Osteoblast (primary cell): ENCODE measurements around the gene KRT15. TPM values are rescaled to one million over a fixed set of nuclear protein-coding genes. Genes with fewer than 3 reads are reported as not detected.

ENCODE experiments used
- DNase-seq: peaks from one replicate; pipeline ENCODE4 v3.0.0; 2011; ENCODE audit warnings: low spot score, mixed read lengths; ENCODE audit not compliant: insufficient read length; ENCODE audit errors: missing footprints
- H2AFZ ChIP-seq: 2 replicates; pipeline ENCODE4 v1.6.0; 2011; ENCODE audit warnings: mild to moderate bottlenecking, low read length
- H3K27ac ChIP-seq: 2 replicates; pipeline ENCODE4 v1.5.1; 2011; ENCODE audit warnings: mild to moderate bottlenecking, low read depth, low read length, moderate library complexity
- H3K27me3 ChIP-seq: 2 replicates; pipeline ENCODE4 v1.6.0; 2012; ENCODE audit warnings: mild to moderate bottlenecking, control low read depth, inconsistent platforms, low read length, moderate library complexity; ENCODE audit not compliant: insufficient read depth
- H3K36me3 ChIP-seq: 2 replicates; pipeline ENCODE4 v1.5.1; 2011; ENCODE audit warnings: mild to moderate bottlenecking, low read length, control low read depth, moderate library complexity; ENCODE audit not compliant: insufficient read depth
- H3K4me1 ChIP-seq: 2 replicates; pipeline ENCODE4 v1.5.1; 2011; ENCODE audit warnings: mild to moderate bottlenecking, low read length, control low read depth, moderate library complexity; ENCODE audit not compliant: insufficient read depth
- H3K4me2 ChIP-seq: 2 replicates; pipeline ENCODE4 v1.6.0; 2011; ENCODE audit warnings: mild to moderate bottlenecking, low read length; ENCODE audit not compliant: insufficient read depth
- H3K4me3 ChIP-seq: fragments of 200-600 bp; sonication (generic); 3 replicates; pipeline ENCODE4 v1.5.1; 2012; ENCODE audit warnings: mild to moderate bottlenecking, low read length, inconsistent platforms; ENCODE audit not compliant: insufficient read depth
- H3K79me2 ChIP-seq: 2 replicates; pipeline ENCODE4 v1.6.0; 2012; ENCODE audit warnings: mild to moderate bottlenecking, low read length, control low read depth, inconsistent platforms; ENCODE audit not compliant: insufficient read depth
- H3K9me3 ChIP-seq: 2 replicates; pipeline ENCODE4 v1.5.1; 2011; ENCODE audit warnings: low read depth, low read length, control low read depth
- H4K20me1 ChIP-seq: 2 replicates; pipeline ENCODE4 v1.6.0; 2012; ENCODE audit warnings: mild to moderate bottlenecking, low read length, control low read depth; ENCODE audit not compliant: insufficient read depth
- total RNA-seq: library from RNA; depleted of rRNA; stranded (reverse); fragments of >200 nt; gene quantifications from 2 replicates; pipeline ENCODE4 v1.2.3, GENCODE V29; 2012
- TF ChIP-seq, protein P1 (sequence below): IDR thresholded peaks from 2 replicates; pipeline ENCODE4 v1.5.1; 2011; ENCODE audit warnings: mild to moderate bottlenecking, low read depth, low read length, moderate library complexity; ENCODE audit errors: extremely low read depth

Gene KRT15
- total RNA-seq, 1 donor = 0.72 TPM

DNA sequence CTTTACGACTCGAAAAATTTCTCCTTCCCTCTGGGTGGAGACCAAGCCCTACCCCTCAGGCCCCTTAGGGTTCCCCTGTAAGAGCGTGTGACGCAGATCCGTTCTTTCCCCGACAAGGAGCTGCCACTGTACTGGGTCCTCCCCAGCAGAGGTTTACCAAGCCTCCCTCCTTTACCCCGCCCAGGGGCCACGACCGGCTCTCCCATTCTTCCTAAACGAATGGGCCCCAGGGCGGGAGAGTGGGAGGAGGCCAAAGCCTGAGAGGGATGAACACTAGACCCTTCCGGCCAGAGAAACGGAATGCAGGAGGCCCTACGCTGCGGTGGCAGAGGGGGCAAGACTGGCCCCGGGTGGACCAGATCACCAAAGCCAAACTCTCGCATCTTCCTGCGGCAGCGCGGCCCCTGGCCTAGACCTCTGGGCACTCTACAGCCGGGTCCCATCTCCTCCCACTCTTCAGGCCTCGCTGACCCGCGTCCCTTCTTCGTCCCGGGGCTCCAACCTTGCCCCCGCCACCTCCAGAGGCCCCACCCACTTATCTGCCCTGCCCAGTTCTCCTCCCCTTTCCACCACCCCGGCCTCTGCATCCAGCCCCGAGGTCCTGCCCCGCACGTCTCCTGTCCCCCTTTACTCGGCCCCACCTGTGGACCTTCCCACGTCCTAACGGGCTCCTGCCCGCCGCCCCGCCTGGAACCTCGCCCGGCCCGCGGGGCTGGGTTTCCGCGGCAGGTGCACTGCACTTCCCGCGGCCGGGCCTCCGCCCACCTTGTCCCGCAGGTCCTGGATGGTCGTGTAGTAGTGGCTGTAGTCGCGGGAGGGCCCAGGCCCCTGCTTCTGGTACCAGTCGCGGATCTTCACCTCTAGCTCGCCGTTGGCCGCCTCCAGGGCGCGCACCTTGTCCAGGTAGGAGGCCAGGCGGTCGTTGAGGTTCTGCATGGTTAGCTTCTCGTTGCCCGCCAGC is 8.7 kb upstream of the KRT15 start:
- TF ChIP-seq, protein P1, sequence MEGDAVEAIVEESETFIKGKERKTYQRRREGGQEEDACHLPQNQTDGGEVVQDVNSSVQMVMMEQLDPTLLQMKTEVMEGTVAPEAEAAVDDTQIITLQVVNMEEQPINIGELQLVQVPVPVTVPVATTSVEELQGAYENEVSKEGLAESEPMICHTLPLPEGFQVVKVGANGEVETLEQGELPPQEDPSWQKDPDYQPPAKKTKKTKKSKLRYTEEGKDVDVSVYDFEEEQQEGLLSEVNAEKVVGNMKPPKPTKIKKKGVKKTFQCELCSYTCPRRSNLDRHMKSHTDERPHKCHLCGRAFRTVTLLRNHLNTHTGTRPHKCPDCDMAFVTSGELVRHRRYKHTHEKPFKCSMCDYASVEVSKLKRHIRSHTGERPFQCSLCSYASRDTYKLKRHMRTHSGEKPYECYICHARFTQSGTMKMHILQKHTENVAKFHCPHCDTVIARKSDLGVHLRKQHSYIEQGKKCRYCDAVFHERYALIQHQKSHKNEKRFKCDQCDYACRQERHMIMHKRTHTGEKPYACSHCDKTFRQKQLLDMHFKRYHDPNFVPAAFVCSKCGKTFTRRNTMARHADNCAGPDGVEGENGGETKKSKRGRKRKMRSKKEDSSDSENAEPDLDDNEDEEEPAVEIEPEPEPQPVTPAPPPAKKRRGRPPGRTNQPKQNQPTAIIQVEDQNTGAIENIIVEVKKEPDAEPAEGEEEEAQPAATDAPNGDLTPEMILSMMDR = no peak
- H3K27ac ChIP-seq = no peak overlapping the region
- peak overlapping the region; percentile 78 for H2AFZ ChIP-seq
- DNase-seq = peak; percentile 89
- no peaks in the 10 kb centered on the region for H3K79me2 ChIP-seq
- H3K4me1 ChIP-seq = peaks cover 35% of the 10 kb centered on the region
- peak overlapping the region; percentile 68 for H3K4me3 ChIP-seq
- H3K36me3 ChIP-seq = no peaks in the 10 kb centered on the region
- peak overlapping the region; percentile 72 for H3K4me2 ChIP-seq
- no peaks in the 10 kb centered on the region for H3K9me3 ChIP-seq
- H3K27me3 ChIP-seq = no peaks in the 10 kb centered on the region
- no peaks in the 10 kb centered on the region for H4K20me1 ChIP-seq

DNA sequence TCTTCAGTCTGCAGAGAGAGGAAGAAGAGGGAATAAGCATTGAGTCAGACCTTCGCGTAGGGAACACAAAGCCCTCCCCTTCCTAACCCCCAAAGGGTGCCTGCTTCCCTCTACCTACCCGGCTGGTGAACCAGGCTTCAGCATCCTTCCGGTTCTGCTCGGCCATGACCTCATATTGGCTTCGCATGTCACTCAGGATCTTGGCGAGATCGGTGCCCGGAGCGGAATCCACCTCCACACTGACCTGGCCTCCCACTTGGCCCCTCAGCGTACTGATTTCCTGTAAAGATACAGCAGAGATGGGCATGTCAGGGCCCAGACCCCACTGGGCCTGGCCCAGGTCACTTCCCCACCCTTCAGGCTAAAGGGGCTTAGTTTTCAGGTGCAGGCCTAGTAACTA is 5.6 kb upstream of the KRT15 start:
- DNase-seq = no peak
- Histone ChIP-seq H4K20me1 (no peaks in the 10 kb centered on the region), H3K9me3 (no peaks in the 10 kb centered on the region), H3K4me1 (peaks cover 32% of the 10 kb centered on the region), H3K27me3 (no peaks in the 10 kb centered on the region), H3K4me3 (no peak overlapping the region), H3K4me2 (no peak overlapping the region), H3K27ac (no peak overlapping the region), H2AFZ (no peak overlapping the region), H3K79me2 (no peaks in the 10 kb centered on the region), H3K36me3 (no peaks in the 10 kb centered on the region)
- TF ChIP-seq, protein P1 = no peak

DNA sequence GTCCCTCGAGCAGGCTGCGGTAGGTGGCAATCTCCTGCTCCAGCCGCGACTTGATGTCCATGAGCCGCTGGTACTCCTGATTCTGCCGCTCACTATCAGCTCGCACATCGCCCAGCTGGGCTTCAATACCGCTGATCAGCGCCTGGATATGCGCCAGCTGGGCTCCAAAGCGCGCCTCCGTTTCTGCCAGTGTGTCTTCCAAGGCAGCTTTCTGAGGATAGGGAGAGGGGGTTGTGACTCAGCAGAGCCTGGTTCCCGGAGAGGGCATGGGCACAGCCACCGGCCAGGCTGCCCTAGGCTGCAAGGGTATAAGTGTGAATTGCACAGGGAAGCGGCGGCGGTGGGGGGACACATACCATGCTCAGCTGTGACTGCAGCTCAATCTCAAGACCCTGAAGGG is 5.1 kb upstream of the KRT15 start:
- Histone ChIP-seq H2AFZ (no peak overlapping the region), H3K4me1 (peaks cover 34% of the 10 kb centered on the region), H3K36me3 (no peaks in the 10 kb centered on the region), H3K79me2 (no peaks in the 10 kb centered on the region), H3K27ac (no peak overlapping the region), H3K27me3 (no peaks in the 10 kb centered on the region), H4K20me1 (no peaks in the 10 kb centered on the region), H3K4me2 (no peak overlapping the region), H3K9me3 (no peaks in the 10 kb centered on the region), H3K4me3 (no peak overlapping the region)
- DNase-seq = no peak
- TF ChIP-seq, protein P1 = no peak

DNA sequence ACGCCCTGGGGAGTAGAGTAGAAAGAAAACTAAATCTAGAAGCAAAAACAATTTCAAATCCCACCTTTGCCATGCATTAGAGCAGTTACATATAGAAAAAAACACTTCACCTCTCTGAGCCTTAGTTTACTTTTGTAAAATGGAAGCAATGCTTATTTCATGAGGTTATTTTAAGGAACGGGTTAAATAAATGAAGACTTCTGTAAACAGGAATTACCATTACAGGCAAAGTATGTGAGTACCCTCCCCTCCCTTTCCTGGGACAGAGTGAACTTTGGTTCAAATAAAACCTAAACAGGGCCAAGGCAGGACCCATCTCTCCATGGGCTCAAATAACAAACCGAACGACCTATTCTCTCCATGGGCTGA is 4.5 kb upstream of the KRT15 start:
- Histone ChIP-seq H4K20me1 (no peaks in the 10 kb centered on the region), H3K36me3 (no peaks in the 10 kb centered on the region), H3K4me3 (no peak overlapping the region), H3K4me1 (peaks cover 34% of the 10 kb centered on the region), H3K27ac (no peak overlapping the region), H3K79me2 (no peaks in the 10 kb centered on the region), H3K9me3 (no peaks in the 10 kb centered on the region), H3K27me3 (no peaks in the 10 kb centered on the region), H2AFZ (no peak overlapping the region), H3K4me2 (no peak overlapping the region)
- TF ChIP-seq, protein P1 = no peak
- DNase-seq = no peak
